ENCODE data around the gene UNC5C. TPM values are rescaled to one million over a fixed set of nuclear protein-coding genes. Genes with fewer than 3 reads are reported as not detected.
A peak's percentile ranks its signal among the peaks of the same experiment; 100 is the strongest.

The UNC5C gene
- total and polyA plus RNA-seq, 4 donors = 0.27 to 1.2 (median 0.78) TPM

DNA sequence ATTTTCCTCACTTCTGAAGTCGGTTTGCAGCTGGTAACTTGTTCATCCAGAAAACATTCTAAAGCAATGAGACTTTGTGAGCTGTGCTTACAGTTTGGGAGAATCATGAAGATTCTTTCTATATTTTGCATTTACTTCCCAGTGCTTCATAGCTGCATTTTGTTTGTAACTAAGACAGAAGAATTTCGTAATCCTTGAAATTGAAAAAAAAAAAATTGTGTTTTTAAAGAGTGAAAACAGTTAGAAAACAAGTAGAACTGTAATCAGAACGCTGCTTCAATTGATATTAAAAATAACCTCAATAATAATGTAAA is 392.4 kb downstream of the UNC5C start:
- Histone ChIP-seq H3K4me3 (ENCODE audit: low read depth in 1 of 3, low read length in 3 of 3) (no peak overlapping the region), H3K36me3 (ENCODE audit: control insufficient read depth in 4 of 4, insufficient read depth in 3 of 4, low read depth in 1 of 4, low read length in 3 of 4) (no peaks in the 10 kb centered on the region), H3K9me3 (ENCODE audit: control insufficient read depth in 4 of 4, low read length in 3 of 4) (no peaks in the 10 kb centered on the region), H3K27me3 (ENCODE audit: control insufficient read depth in 4 of 4, insufficient read depth in 4 of 4, low read length in 3 of 4) (peaks cover 0 to 6% (median 0%) of the 10 kb centered on the region in 4 donors), H3K4me1 (ENCODE audit: control insufficient read depth in 4 of 4, insufficient read depth in 4 of 4, low read length in 3 of 4) (no peaks in the 10 kb centered on the region), H3K9ac (ENCODE audit: low read depth in 1 of 2, low read length in 2 of 2) (no peak overlapping the region), H3K27ac (ENCODE audit: low read depth in 1 of 2, low read length in 2 of 2) (no peak overlapping the region)
- TF ChIP-seq, protein P1, sequence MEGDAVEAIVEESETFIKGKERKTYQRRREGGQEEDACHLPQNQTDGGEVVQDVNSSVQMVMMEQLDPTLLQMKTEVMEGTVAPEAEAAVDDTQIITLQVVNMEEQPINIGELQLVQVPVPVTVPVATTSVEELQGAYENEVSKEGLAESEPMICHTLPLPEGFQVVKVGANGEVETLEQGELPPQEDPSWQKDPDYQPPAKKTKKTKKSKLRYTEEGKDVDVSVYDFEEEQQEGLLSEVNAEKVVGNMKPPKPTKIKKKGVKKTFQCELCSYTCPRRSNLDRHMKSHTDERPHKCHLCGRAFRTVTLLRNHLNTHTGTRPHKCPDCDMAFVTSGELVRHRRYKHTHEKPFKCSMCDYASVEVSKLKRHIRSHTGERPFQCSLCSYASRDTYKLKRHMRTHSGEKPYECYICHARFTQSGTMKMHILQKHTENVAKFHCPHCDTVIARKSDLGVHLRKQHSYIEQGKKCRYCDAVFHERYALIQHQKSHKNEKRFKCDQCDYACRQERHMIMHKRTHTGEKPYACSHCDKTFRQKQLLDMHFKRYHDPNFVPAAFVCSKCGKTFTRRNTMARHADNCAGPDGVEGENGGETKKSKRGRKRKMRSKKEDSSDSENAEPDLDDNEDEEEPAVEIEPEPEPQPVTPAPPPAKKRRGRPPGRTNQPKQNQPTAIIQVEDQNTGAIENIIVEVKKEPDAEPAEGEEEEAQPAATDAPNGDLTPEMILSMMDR (IDR thresholded peaks at IDR 0.05; ENCODE audit: low read depth, low read length, missing input control) = no peak
- TF ChIP-seq, protein P2, sequence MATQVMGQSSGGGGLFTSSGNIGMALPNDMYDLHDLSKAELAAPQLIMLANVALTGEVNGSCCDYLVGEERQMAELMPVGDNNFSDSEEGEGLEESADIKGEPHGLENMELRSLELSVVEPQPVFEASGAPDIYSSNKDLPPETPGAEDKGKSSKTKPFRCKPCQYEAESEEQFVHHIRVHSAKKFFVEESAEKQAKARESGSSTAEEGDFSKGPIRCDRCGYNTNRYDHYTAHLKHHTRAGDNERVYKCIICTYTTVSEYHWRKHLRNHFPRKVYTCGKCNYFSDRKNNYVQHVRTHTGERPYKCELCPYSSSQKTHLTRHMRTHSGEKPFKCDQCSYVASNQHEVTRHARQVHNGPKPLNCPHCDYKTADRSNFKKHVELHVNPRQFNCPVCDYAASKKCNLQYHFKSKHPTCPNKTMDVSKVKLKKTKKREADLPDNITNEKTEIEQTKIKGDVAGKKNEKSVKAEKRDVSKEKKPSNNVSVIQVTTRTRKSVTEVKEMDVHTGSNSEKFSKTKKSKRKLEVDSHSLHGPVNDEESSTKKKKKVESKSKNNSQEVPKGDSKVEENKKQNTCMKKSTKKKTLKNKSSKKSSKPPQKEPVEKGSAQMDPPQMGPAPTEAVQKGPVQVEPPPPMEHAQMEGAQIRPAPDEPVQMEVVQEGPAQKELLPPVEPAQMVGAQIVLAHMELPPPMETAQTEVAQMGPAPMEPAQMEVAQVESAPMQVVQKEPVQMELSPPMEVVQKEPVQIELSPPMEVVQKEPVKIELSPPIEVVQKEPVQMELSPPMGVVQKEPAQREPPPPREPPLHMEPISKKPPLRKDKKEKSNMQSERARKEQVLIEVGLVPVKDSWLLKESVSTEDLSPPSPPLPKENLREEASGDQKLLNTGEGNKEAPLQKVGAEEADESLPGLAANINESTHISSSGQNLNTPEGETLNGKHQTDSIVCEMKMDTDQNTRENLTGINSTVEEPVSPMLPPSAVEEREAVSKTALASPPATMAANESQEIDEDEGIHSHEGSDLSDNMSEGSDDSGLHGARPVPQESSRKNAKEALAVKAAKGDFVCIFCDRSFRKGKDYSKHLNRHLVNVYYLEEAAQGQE (IDR thresholded peaks at IDR 0.05) = no peak
- TF ChIP-seq HNF4A (conservative IDR thresholded peaks at IDR 0.05) = no peak
- no peak for TF ChIP-seq JUND (IDR thresholded peaks at IDR 0.05)
- no peak for TF ChIP-seq FOXA2 (IDR thresholded peaks at IDR 0.05)
- TF ChIP-seq, protein P3, sequence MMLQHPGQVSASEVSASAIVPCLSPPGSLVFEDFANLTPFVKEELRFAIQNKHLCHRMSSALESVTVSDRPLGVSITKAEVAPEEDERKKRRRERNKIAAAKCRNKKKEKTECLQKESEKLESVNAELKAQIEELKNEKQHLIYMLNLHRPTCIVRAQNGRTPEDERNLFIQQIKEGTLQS (IDR thresholded peaks at IDR 0.05) = no peak
- TF ChIP-seq, protein P4, sequence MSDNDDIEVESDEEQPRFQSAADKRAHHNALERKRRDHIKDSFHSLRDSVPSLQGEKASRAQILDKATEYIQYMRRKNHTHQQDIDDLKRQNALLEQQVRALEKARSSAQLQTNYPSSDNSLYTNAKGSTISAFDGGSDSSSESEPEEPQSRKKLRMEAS (IDR thresholded peaks at IDR 0.05) = no peak
- no peak for TF ChIP-seq RAD21 (IDR thresholded peaks at IDR 0.05)
- no peak for TF ChIP-seq YY1 (IDR thresholded peaks at IDR 0.05)
- TF ChIP-seq NR2F2 (IDR thresholded peaks at IDR 0.05) = no peak
- no peak for TF ChIP-seq GABPA (IDR thresholded peaks at IDR 0.05 in 1 of 2, conservative IDR thresholded peaks at IDR 0.05 in 1 of 2)
- TF ChIP-seq SP1 (IDR thresholded peaks at IDR 0.05) = no peak
- TF ChIP-seq, protein P5, sequence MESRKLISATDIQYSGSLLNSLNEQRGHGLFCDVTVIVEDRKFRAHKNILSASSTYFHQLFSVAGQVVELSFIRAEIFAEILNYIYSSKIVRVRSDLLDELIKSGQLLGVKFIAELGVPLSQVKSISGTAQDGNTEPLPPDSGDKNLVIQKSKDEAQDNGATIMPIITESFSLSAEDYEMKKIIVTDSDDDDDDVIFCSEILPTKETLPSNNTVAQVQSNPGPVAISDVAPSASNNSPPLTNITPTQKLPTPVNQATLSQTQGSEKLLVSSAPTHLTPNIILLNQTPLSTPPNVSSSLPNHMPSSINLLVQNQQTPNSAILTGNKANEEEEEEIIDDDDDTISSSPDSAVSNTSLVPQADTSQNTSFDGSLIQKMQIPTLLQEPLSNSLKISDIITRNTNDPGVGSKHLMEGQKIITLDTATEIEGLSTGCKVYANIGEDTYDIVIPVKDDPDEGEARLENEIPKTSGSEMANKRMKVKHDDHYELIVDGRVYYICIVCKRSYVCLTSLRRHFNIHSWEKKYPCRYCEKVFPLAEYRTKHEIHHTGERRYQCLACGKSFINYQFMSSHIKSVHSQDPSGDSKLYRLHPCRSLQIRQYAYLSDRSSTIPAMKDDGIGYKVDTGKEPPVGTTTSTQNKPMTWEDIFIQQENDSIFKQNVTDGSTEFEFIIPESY (IDR thresholded peaks at IDR 0.05) = no peak
- TF ChIP-seq EGR1 (IDR thresholded peaks at IDR 0.05; ENCODE audit: low read depth in 2 of 2) = no peak
- WGBS = 31% methylated on average over 3 of the region's 3 CpGs
- DNase-seq (ENCODE audit: low spot score) = no peak

DNA sequence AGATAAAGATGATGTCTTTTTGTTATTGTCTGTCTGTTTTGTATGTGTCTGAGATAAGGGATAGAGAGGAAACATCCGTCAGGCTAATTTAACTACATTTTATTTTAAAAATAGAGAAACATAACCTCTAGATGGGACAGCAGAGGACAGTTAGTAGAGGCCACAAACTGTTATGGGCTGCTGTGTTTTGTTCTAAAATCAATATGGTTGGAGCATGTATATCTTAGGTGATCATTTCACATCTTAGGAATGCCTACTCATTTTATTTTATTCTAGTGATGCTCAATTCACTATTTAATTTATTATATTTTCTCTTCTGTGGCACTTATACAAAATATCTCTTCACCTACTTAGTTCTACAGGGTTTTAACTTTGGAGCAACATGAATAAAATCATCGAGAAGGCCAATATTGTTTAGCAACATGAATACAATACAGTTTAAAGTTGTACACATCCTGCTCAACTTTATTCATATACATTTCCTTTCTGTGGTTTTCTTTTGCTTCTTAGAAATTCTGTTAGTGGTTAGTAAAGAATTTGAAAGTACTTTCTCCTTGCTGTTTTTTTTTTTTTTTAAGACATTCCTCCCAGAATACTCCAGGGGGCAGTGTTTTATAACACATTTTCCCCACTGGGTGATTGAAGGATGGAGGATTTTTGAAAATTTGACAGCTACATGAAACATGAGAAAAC is 392.9 kb downstream of the UNC5C start:
- H3K36me3 ChIP-seq (ENCODE audit: control insufficient read depth in 4 of 4, insufficient read depth in 3 of 4, low read depth in 1 of 4, low read length in 3 of 4) = no peaks in the 10 kb centered on the region
- H3K9me3 ChIP-seq (ENCODE audit: control insufficient read depth in 4 of 4, low read length in 3 of 4) = no peaks in the 10 kb centered on the region
- DNase-seq (ENCODE audit: low spot score) = no peak
- no peak overlapping the region for H3K27ac ChIP-seq (ENCODE audit: low read depth in 1 of 2, low read length in 2 of 2)
- no peaks in the 10 kb centered on the region for H3K4me1 ChIP-seq (ENCODE audit: control insufficient read depth in 4 of 4, insufficient read depth in 4 of 4, low read length in 3 of 4)
- 76% methylated on average over 2 of the region's 2 CpGs for WGBS
- no peak overlapping the region for H3K9ac ChIP-seq (ENCODE audit: low read depth in 1 of 2, low read length in 2 of 2)
- H3K4me3 ChIP-seq (ENCODE audit: low read depth in 1 of 3, low read length in 3 of 3) = no peak overlapping the region
- peaks cover 0 to 3% (median 0%) of the 10 kb centered on the region in 4 donors for H3K27me3 ChIP-seq (ENCODE audit: control insufficient read depth in 4 of 4, insufficient read depth in 4 of 4, low read length in 3 of 4)
- TF ChIP-seq RAD21 (IDR thresholded peaks at IDR 0.05) = peak; percentile 68 to 73
- TF ChIP-seq, protein P2 (IDR thresholded peaks at IDR 0.05) = no peak
- TF ChIP-seq, protein P1 (IDR thresholded peaks at IDR 0.05; ENCODE audit: low read depth, low read length, missing input control) = peak; percentile 50
